ENCODE results near the gene UNC13B.

The UNC13B gene

DNA sequence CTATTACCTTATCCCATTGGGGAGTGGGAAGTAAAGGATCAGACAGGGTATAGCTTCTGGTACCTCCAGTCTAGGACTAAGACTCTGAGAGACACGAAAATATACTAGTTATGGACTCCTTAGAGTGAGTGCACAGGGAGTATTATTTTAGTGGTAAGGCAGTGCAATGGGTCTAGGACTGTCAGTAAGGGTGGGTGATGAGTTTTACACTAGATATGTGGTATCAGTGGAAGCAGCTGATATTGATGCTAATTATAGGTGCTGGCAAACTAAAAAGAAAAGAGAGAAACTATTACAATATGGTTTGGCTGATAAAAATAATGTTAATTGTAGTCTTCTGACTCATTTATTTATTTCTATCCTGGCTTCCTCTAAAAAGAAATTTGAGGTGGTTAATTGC is 118.6 kb downstream of the UNC13B start:
- no peak for DNase-seq

DNA sequence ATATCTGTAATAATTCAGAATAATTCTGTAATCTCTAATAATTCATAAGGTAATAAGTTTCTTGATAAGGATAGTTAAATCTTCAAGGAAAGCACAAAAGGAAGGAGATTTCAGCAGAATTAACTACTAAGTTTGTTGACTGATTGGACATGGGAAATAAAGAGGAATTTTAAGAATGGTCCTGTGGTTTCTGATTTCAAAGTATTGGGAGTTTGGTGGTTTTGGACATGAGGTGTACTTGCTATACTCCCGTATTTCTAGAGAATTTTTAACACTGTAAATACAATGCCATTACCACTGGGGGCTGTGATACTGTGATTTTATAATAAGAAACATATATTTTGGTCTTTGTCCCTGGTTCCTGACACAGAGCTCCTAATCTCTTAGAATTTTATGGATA is 123.9 kb downstream of the UNC13B start:
- no peak for DNase-seq

DNA sequence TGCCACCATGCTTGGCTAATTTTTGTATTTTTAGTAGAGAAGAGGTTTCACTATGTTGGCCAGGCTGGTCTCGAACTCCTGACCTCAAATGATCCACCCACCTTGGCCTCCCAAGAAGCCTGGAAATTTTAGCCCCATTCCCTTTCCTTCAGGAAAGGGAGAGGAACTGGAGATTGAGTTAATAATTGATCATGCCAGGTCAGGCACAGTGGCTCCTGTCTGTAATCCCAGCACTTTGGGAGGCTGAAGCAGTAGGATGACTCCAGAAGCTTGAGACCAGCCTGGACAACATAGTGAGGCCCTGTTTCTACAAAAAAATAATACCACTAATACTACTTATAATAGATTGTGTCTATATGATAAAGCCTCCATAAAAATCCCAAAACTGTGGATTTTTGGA is 124.6 kb downstream of the UNC13B start:
- no peak for DNase-seq

DNA sequence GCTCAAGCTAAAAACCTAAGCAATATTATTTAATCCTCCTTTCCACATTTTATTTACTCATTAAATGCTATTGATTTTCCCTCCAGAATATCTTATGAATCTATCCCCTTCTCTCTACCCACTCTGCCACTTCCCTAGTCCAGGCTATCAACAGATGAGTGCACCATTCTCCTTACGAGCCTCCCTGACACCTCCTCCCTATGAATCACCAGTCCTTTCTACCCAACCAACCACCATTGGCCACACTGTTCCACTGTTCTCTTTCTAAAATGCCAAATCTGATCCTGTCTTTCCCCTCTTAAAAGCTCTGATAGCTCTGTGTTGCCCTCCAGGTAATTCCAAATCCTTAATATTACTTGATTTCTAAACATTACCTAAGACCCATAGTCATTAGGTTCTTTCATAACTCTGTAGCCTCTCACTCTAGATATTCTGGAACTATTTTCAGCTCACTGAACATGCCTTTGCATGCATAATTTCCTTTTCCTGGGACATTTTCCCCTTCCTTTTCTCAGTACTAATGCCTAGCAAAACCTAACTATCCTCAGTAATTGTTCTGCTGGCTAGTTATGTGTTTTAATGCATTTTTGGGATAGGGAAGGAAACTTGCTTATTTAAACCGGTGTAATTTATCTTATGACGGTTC is 126.3 kb downstream of the UNC13B start:
- DNase-seq: no peak

DNA sequence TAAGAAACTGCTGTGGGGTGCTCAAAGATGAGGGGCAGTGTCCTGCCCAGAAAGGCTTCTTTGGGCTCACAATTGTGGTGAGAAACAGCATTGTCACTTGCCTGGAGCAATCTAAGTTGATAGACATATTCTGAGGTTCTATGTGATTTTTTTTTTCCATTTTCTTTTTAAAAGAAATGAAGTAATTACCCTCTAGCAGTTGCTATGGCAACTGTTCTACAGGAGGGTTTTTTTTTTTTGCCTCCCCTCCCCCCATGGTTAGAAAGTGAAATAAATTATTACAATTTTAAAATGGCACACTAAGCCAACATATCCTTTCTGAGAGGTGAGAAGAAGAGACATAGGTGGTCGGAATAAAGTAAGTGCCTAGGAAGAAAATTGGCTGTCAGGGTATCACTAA is 127.0 kb downstream of the UNC13B start:
- no peak for DNase-seq

DNA sequence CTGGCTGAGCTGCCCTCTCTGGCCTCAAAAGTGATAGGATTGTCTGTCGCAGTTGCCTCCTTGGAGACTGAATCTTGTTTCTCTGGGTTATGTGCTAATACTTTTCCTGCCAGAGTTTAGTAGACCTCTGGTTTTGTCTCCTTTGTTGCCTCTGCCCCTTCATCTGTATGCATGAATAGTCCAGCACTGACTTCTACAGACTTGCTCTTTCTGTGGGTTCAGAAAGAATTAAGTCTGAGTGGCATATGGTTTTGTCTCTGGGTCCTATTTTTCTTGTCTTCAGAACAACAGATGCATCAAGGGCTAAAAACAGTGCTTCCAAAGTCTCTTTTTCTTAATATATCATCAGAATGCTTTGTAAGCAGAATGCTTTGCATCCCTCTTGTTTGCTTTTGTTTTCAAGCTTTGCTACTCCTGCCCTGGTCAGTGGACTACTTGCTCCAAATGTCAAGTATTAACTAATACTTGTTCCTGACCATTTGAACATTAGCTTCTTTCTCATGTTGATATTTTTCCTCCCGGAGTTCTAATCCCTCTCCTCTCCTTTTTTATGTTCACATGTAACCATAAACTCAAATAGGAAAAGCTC is 131.7 kb downstream of the UNC13B start:
- DNase-seq: no peak

DNA sequence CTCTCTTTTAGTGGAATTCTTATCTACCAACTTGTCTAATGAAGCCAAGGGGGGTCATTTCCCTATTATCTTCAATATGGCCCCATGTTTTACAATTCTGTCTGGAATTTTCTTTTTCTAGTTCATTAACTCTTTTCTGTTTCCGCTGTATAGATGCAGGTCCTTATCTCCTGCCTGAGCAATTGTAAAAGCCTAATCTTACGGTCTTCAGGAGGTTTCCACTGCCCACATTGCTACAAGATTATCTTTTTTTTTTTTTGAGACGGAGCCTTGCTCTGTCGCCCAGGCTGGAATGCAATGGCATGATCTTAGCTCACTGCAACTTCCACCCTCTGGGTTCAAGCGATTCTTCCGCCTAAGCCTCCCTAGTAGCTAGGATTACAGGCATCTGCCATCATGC is 132.3 kb downstream of the UNC13B start:
- no peak for DNase-seq

DNA sequence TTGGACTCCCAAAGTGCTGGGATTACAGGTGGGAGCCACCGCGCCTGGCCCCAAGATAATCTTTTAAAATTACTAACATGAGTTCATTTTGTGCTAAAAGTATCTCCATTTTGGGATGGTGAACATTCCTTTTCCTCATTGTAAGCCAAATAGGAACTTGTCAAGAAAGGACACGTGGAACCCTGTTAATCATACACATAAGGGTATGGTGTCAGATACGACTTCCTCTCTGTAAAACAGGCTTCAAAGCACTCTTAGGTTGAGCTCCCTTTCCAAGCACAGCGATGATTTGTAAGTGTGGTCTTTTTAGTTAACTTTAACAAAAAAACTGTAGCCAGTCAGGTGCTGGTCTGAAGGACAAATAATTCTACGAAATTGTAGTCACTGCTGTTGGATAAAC is 132.7 kb downstream of the UNC13B start:
- no peak for DNase-seq

DNA sequence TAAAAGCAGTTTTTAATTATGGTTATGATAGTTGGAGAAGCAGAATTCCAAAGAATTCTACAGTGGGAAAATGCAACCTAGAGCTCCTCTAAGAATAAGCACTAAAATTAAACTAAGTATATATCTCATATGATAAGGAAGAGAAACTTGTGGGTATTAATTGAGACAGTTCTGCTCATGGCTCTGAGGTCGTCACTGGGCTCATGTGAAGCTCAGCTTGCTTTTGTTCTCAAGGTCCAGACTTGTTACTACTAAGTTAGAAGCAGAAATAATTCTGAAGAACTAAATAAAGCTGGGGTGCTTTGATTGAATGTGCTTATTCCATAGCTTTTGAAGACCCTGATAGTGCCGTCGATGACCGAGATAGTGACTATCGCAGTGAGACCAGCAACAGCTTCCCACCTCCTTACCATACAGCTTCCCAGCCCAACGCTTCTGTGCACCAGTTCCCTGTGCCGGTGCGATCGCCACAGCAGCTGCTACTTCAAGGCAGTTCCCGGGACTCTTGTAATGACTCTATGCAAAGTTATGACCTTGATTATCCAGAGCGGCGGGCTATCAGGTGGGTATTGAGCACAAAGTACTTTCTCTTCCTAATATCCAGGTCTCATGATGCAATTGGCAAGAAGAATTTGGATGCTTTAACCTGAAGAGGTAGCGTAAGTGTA is 133.7 kb downstream of the UNC13B start:
- DNase-seq: no peak

DNA sequence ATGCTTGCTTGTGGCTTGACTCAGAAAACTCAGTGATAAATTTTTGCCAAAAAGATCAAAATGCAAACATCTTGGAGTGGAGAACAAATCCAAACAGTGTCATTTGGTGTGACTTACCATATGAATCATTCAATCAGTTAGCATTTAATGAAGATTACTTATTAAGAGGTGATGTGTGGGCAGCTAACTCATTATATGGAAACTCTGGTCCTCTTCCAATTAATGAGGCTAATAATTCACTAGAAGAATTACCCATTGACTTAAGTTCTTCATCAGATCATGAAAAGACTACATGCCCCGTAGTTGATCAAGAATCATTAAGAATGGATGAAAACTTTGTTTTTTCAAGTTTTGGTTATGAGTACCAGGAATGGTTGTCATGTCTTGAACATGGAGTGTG is 141.8 kb downstream of the UNC13B start:
- DNase-seq: no peak

DNA sequence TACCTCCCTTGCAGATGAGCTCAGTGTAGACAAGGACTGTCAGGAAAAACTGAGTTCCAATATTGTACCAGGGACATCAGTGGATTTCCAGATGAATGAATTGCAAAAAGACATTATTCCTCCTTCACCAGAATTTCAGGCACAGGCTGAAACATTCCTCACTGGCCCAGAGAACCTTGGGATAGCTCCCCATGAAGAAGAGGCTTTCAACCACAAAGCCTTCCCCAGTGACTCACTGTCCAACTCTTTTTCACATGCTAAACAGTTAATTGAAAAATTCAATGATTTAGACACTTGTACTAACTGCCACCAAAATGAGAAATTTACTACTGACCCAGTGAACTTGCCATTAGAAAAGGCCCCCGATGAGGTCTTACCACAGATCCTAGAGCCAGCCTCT is 144.5 kb downstream of the UNC13B start:
- DNase-seq: no peak

DNA sequence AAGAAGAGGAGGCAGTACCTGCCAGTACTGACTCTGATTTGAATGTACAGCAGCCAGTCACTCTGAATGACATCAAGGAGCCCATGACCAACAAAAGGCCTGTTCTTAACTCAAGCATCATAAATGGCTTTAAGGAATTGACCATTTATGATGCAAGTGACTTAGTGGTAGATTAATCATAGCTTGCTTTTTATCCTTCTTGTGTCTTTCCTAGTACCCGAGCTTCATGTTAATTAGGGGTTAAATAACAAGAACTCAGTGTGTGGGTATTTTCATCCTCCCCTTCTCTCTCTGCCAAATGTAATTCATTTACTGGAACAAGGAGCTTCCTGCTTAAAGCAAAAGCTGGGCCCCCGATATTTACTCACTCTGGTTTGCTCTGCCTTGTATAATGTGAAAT is 146.5 kb downstream of the UNC13B start:
- DNase-seq: no peak

DNA sequence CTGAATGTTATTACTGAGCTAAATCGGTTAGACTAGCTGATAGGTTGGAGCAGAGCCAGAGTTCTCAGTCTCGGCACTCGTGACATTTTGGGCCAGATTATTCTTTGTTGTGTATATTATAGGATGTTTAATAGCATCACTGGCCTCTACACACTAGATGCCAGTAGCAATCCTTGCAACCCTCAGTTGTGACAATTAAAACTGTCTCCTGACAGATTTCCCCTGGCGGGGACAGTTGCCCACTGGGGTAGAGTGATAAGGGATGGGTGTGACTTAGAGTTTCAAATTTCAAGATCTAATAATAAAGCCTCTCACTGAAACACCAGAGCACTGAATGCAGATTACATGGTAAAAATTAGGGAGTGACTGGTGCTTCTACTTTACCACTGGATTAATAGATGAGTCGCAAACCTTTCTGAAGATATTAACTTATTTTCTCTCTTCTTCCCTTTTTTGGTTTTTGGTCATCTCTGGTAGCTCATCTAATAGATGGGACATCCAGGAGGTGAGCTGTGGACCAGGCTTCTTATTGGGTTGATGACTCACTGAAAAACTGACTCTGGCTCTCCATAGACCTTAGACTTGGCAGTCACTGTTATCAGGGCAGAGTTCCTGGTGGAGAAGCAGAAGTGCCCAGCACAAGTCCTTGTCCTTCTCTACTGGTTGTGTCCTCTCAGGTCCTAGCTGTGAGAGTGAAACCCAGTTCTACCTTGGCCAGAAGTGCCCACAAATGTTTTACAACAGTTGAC is 150.3 kb downstream of the UNC13B start:
- no peak for DNase-seq

DNA sequence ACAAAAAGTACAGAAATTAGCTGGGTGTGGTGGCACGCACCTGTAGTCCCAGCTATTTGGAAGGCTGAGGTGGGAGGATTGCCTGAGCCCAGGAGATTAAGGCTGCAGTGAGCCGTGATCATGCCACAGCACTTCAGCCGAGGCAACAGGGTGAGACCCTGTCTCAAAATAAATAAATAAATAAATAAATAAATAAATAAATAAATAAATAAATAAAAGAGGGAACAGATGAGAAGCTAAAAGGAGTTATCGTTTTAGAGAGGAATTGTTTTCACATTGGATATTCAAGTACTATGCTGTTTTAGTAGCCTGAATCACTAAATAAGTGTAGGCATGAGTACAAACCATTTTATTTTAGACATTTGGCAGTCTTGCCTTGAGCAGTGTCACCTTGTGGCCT is 151.7 kb downstream of the UNC13B start:
- DNase-seq: no peak

DNA sequence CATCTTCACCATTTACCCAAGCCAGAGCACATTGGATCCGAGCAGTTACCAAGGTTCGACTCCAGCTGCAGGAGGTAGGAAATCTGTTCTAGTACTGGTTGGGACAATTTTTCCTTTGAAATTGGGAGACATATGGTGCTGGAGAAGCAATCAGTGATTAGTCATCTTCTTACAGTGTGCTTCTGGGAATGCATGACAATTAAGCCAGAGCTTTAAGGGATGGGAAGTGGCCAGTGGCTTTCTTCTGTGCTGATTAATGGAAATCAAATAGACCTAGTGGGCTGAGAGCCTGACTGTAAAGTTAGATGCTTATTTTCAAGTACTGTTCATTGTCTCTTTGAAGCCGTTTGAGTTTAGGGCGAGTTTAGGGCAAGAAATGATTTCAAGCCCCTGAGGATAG is 152.1 kb downstream of the UNC13B start:
- DNase-seq: no peak

DNA sequence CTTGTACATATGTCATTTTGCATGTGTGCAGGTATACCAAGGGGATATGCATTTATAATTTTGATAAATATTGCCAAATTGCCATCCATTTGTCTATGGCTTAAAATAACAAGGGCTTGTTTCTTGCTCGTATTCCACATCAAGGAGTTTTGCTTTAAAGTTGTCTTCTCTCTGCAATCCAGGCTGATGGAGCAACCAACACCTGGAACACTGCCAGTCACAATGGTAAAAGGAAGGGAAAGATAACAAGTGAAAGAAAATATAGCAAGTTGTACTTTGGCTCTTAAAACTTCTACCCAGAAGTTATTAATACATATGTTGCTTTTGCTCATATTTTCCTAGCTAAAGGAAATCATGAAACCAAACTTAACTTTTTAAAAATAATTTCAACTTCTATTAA is 156.9 kb downstream of the UNC13B start:
- DNase-seq: no peak

DNA sequence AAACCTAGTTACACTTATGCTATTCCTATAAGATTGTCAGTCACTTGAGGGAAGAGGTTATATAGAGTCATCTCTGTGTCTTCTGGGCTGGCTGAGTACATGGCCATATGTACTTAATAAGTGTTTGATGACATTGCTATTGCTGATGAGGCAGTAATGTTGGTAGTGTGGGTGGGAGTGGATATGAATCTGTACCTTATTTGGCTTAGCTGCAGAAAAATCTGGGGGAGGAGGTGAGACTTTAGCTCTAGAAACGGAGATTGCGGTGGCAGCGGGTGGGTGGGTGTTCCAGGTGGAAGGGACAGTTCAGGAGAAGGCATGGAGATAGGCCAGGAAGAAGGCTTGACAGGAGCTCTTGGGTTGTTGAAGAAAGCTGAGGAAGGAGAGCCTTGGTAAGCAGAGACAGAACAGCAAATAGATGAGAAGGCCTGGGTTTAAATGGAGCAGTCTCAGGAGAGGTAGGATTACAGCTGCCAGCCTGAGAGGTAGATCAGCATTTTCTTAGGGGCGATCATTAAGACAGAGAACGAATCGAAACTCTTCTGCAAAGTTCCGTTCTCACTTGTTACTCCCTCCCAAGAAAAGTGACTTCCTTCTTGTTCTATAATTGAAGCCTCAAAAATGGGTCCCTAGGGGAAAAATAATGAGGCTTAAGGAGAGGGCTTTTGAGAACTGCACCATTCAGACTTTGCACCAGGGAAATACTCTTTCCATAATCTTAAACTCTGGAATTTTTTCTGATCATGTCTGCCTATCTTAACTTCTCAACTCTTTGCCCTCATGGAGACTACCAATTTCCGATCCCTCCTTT is 160.5 kb downstream of the UNC13B start:
- no peak for DNase-seq

DNA sequence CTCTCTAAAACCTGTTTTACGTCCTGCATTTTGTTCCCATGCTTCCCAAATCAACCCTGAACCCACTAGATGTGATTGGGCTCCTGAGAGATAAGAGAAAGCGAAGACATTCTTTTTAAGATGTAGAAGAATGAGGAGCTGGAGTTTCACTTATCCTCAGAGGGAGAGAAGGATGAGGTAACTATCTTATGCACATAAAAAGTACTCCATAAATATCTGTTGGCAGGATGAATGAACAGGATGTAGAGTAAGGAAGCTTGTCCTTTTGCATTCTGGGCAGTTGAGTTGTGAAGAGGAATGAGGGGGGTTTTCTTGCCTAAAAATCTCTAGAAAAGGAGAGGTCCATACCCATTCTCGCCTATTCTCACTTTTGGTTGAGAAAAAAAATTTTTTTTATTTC is 163.2 kb downstream of the UNC13B start:
- no peak for DNase-seq

DNA sequence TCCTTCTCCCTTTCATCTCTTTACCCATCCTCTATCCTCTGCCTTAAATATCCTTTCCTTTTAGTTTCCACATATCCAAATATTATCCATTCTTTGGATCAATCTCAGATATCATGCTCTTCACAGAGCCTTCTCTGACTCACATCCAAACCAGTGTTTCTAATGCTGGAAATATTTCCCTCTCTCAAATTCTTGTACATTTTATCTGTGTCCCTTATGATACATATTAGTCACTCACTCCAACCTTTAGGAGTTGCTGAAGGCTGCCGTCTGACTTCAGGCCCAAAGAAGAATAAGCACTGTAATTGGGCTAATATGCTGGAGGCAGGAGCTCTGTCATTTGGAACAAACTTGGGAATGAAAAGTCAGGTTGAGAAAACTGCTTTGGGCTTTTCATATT is 171.7 kb downstream of the UNC13B start:
- no peak for DNase-seq

DNA sequence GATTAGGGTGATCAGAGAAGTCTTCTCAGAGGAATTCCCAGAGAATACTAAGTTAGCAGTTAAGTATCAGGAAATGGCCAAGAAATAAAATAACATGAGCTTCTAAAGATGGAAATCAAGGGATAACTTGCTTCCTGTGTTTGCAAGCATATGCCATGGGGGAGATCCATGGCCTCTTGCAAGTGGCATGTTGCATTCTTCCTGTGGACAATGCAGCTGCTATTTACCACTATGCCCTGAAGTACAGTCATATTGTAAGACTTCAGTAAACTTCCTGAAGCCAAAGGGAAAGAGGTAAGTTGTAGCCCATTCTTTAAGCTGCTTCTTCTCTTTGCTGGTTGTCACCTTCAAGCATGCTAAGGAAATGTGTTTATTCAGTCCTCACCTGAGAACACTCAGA is 173.4 kb downstream of the UNC13B start:
- no peak for DNase-seq

DNA sequence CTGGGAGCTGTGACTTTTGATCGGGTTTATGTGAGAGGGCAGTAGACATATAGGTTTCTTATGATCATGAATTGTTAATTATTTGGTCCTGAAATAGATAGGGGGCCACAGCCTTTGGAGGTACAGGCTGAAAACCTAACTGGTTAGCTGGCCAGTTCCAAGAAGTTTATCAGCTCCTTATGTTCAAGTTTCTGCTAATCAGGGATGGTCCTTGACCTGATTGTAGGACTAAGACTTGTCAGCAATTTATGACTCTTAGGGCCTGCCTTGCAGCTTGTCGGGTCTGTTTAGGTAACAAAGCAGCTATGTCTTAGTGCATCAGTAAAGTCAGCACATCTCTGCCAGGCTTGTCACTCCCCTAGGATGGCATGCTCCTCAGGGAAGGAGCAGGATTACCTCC is 176.3 kb downstream of the UNC13B start:
- DNase-seq: no peak

DNA sequence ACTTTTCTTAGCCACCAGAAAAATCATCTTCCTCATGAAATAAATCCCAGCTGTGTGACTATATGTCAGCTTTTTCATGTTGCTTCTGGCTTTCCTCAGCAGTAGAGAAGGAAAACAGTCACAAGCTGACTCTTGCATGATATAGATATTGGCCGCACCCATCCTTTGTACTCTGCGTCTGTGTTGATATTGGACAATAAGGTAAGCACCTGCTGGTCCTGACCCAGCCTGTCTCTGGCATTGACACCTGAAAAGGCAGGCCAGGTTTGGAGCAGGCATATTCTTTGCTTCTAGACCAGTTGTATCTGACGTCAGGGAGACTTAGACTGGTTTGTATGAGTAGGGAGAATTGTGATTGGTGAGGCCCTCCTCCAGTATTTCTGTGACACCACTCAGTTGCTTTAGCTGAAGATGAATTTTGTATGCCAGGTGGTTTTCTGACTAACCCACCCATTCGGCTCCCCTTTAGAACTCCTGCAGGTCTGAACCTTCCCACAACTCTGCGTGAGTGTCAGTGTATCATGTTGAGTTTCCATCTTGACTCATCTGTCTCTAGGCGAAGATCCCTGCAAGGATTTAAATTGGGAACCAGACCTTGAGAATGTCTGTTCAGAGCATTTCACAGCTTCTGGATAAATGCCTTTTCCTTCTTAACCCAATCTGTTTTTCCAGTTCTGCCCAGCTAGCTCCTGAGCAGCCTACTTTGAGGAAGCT is 176.9 kb downstream of the UNC13B start:
- DNase-seq: no peak

DNA sequence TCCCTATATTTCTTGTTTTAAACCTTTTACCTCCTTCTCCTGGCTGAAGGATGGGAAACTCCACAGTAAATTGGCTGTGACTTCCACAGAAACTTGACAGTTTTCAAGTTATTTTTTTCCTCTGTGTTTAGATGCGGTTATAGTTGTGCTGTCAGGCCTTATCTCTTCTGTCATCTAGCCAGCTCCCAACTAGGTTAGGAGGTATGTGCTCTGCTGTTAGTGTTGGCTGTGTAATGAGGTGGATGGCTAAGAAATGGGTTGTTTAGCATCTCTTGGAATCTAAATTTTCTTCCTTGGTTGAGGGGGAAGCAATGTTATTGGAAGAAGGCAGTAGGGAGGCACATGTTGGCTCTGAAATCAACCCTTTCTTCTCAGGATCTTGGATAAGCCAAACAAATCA is 178.2 kb downstream of the UNC13B start:
- DNase-seq: no peak
